Stimulated activated CD8-positive, alpha-beta memory T cell treated with anti-CD3 and anti-CD28 coated beads, Interleukin-2, amount 100 ng/mL, for 1 hour (primary cell): Measurements from ENCODE around the gene SYNDIG1.

Experiments used
- DNase-seq, 2 donors: peaks; one replicate each; pipeline ENCODE4 v3.0.0-alpha.2; 2020; ENCODE audit warnings: low read depth in 2 of 2

Gene SYNDIG1

DNA sequence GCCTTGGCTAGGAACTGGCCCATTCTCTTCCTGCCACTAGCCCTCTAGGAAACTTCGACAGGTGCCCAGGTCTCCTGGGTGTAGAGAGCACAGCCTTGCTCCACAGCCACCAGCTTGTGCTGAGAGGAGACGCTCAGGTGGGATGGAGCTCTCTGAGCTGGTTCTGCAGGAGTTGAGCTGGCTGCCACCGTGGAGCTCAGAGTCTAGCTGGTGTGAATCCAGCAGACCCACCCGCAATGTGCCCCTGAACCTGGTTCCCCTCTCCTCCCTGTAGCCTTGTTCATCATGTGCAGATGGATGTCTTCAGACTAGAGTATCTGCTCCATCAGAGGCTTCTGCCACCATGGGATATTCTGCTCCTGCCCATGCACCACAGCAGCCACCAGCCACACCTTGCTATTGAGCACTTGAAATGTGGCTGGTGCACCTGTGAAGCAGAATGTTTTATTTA is 222.5 kb downstream of the SYNDIG1 start:
- DNase-seq: no peak

DNA sequence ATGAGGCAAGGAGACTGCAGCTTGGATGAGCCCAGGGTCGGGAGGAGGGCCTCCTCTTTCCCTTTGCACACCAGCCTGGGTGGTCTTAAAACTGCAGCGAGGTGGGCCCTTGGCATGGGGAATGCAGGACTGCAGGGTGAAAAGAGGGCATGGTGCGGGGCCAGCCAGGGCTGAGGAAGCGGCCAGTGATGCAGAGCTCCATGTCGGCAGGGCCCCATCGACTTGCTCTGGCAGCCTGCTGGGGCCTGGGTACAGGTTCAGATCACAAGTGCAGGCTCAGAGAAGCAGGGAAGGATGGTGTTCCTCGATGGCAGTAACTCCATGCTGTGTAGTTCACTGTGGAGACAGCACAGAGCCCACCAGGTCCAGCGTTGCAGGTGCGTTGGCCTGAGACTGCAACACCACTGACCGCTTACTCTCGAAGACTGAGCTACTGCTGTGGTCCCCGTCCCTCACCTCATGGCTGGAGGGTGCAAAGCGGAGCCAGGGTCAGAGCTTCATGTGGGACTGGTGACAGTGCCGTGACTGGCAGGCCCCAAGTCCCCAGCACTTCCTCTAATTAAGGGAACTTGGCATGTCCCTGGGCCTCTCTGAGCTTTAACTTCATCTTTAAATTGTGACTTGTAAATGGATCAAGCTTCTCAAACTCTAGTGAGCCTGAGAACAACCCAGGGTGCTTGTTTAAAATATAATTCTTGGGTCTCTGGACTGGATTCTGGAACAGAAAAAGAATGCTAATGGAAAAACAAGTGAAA is 223.2 kb downstream of the SYNDIG1 start:
- DNase-seq: no peak

DNA sequence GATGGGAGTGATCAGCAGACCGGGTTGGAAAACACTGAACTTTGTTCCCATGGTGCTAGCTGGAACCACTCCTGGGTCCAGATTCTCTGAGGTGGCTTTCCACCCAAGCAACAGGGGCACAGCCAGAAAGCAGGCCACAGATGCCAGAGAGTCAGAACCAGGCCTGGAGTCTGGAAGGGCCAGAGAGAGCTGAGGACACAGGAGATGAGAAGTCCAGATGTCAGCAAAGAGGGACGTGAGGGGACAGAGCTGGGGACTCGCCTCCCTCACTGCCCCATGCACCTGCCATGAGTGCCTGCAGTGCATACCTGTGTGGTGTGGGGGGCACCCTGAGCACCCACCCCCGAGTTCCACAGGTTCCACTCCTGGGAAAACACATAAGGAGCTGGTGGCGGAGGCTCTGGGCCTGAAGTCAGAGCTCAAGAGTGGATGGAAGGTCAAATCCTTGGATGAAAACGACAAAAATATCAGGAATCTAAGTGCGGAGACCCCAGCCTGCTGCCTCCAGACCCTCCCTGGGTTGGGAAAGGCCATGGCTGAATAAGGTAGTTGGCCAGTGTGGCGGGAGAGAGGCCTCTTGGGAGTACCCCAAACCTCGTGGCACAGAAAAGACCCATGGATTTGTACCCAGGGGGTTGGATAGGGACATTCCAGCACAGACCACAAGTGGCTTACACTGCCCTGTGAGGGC is 224.2 kb downstream of the SYNDIG1 start:
- DNase-seq: no peak

DNA sequence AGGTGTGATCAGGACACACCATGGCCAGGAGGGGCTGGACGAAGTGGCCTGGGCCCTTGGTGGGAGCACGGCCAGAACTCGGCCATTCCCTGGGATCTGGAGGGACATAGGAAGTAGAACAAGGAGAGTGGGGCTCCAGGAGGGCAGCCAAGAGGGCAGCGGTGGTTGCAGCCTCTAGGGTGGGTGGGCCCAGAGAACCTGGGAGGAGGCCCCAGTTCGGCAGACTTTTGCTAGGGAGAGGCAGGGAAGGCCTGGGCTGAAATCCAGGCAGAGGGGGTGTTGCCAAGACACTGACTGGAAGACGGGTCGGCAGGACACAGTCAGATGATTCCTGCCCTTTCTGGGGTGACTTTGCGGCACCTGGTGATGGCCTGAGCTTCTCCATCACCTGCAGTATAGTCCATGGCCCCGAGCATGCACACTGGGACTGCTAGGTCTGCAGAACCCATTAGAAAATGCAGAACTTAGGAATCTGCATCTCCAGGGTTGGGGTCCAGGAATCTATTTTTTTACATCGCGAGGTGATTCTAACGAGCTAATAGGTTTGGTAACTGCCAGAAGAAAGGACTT is 224.8 kb downstream of the SYNDIG1 start:
- no peak for DNase-seq

DNA sequence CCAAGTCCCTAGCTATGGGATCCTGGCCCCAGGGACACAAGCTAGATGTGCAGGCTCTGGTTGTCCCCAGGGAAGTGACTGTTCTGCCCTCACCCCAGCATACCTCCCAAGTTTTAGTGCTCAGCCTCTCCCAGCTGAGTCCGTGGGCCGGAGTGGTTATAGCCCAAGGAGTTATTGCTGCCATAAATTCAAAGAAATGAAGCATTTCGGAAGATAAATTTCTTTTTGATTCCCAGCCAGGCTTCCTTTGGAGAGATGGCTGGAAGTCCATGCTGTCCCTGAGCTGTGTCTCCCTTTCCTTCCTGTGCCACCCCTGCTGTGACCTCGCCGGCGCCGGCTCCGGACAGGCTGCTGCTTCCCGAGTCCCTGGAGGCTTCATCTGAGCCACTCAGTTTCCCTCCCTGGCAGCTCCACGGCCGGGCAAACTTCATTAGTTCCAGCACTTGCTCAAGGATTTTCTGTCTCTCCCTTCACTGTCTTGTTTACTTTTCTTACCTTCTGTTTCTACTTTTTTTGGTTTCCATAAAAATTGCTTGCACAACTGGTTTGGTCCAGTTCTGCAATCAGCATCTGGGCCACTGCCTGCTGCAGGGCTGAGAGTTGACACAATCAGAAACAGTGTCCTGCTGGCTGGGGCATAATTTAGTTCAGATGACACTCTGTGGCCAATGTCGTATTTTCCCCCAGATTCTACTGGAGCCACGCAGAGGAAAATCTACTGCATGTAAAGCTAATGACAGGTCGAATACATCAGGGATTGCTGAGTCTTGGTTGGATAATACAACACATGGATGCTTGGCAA is 225.5 kb downstream of the SYNDIG1 start:
- no peak for DNase-seq

DNA sequence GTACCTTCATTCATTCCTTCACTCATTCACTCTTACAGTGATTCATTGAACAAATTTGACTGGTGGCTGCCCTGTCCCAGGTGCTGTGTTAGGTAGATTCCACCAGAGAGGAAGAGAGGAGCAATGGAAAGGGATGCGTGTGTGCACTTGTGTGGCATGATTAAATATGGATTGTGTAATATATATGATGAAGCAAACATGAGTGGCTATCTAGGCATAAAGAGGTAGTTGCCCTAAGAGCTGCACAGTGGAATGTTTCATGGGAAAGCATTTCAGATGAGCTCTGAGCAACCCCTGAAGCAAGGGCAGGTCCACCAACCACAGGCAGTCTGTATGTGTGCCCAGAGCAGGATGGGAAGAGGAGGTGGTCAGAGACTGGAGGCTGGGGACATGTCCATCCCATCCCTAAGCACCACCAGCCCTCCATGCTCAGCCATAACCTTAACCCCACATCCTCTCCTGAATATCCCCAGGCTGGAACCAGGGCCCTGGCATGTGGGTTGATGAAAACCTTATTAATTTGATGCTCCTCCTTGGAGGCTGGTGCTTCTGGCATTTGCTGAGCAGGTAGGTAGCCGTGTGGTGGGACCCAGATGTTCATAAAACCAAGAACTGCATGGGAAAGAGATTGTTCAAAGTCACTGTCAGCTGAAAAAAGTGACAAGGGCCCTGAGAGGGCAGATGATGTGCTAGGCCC is 226.2 kb downstream of the SYNDIG1 start:
- no peak for DNase-seq

DNA sequence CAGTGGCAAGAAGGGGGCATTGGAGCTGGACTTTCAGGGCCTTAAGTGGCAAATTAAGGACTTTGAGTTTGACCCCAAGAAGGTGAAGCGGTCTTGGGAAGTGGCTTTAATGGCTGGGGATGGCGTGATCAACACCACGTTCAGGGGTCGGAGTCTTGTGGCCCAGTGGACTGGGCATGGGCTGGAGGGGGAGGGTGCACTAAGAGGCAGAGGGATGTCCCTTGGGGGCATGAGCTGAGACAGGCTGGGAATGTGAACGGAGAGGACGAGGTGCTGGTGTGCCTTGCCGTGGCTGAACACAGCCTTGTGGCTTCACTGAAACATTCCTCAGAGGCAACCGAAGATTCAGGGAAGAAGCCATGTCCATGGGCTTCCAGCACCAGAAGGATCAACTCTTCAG is 227.0 kb downstream of the SYNDIG1 start:
- no peak for DNase-seq

DNA sequence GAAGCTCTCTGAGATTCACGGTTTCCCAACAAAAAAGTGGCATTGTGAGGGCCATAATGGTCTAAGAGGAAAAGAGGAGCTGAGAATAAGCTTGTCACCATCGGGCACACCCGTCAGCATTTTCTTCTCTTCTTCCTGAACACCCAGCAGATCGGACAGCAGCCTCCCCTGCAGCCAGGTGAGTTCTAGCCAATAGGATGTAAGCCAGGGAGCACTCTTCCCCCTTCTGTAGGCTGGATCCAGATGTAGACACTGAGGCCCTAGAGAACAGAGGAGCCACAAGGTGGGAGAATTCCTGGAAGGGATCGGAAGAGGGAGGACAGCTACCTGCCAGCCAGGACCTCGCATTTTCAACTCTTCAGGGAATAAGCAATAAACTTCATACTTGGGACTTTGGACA is 228.0 kb downstream of the SYNDIG1 start:
- DNase-seq: no peak

DNA sequence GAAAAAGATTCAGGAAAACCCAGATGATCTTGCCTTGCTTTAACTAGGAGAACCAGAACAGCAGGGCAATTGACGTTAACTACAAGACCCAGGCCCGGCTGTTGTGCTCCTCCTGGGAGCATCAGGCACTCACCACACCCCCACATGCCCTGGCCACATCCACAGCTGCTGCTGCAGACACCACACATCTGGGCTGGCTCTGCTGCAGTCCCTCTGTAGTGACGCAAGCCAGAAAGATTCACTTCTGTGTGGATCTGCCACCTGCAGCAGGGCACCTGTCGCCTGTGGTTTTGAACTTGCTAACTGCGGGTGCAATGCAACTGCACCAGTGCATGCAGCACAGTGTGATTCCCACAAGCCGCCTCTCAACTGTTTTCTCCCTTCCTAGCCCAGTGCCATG is 228.8 kb downstream of the SYNDIG1 start:
- DNase-seq: no peak

DNA sequence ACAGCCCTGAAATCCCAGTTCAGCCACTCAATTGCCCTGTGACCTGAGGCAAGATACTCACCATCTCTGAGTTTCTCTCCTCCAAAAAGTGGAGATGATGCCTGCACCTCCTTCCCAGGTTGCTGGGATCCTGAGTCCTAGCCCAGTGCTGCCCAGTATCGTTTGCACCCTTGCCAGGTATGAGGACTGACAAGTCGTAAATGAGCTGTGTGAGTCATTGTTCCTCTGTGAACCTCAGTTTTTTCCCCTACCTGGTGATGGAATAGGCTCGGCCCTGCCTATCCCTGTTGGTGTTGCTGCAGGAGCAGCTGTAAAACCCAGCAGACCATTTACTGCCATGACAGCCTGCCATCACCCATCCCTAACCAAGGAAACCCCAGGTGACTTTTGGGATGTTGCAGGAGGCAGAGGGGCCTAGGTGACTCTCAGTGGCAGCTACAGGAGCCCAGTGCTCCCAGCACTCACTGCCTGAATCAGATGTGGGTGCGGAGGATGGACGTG is 229.3 kb downstream of the SYNDIG1 start:
- no peak for DNase-seq

DNA sequence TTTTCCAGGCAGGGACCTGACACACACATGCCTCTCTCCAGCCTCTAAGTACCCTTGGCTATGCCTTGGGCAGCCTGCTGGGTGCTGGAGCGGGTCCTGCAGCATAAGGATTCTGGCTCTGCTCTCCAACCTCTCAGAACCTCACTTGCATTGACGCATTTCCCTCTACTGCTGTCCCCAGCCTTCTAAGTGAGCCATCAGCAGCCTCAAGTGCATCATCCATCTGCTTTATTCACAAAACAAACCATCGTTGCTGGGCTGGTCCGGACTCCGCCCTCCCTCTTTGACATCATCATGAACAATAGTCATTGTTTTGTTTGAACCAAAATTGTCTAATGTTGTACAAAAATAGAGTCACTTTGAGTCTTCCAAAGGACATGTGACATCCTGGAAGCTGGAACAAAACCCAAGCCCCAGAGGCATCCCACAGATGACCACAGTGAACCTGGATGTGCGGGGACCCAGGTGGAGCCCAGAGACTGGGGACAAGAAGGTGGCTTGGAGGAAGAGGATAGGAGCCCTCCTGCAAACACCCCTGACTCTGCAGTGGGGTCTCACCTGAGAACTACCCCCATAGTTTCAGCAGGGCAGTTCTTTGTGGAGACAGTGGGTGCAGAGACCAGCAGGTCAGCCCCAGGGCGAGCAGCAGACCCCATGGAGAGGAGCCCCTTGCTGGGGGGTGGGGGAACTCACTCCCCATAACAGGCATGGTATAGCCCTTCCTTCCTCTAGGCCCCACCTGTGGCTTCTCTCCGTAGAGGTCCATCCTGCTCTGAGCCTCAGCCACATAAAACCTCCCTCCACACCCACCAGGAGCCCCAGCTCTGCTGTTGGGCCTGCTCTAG is 230.1 kb downstream of the SYNDIG1 start:
- no peak for DNase-seq

DNA sequence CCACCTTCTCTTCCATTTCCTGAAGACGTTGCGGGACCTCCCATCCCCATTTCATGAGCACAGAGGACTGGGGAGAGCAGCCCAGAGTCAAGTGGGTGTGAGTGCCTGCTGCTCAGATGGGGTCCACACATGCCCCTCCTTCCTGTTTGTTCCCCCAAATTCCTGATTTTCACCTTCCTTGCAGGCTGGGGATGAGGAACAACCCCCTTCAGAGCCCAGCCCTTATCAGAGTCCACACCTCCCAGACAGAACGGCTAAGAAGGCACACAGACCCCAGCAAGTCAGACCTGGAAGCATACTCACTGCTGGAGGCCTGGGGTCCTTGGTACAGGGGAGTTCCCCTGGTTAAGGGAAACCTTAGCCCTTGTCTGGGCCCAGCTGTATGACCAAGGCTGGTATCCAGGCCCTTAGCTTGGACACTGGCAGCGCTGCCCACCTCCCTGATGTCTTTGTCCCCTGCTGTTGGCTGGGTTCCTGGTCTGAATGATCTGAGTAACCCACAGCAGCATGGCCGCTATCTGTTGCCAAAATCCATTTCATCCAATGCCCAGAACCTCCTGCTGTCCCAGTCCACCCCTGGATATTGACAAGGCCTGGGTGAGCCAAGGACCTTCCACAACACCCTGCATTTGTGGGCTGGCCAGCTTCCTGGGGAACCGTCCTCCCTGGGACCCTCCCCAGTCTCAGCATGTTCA is 230.9 kb downstream of the SYNDIG1 start:
- DNase-seq: no peak

DNA sequence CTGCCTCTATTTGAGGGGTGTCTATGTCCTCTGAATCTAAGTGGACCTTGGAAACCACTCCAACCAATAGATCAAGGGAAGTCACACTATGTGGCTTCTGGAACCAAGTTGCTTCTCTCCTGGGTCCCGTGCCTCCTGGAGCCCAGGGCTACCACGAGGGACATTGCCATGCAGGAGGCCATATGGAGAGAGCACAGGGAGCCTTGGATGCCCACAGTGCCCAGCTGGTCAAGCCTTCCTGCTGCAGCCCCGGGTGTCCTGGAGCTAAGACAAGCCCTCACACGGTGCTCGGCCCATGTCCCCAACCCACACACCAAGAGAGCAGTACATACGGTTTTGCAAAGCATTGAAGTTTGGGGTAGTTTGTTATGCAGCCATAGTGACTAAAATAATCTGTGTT is 231.6 kb downstream of the SYNDIG1 start:
- DNase-seq: no peak

DNA sequence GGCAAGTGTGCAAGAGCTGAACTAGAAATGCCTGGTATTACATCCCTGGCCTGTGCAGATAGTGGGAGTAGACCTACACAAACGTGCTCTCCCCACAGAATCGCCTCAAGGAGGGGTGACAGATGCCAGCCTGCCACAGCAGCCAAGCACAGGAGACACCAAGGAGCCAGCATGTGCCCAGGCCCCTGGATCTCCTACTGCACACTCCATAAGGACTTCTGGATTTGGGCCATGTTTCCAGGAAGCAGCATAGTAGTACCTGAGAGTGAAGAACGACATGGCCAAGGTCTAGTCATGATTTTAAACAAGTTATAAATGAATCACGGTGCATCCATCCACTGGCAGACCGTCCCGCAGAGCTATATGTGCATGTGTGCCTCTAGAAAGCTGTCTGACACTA is 232.2 kb downstream of the SYNDIG1 start:
- no peak for DNase-seq

DNA sequence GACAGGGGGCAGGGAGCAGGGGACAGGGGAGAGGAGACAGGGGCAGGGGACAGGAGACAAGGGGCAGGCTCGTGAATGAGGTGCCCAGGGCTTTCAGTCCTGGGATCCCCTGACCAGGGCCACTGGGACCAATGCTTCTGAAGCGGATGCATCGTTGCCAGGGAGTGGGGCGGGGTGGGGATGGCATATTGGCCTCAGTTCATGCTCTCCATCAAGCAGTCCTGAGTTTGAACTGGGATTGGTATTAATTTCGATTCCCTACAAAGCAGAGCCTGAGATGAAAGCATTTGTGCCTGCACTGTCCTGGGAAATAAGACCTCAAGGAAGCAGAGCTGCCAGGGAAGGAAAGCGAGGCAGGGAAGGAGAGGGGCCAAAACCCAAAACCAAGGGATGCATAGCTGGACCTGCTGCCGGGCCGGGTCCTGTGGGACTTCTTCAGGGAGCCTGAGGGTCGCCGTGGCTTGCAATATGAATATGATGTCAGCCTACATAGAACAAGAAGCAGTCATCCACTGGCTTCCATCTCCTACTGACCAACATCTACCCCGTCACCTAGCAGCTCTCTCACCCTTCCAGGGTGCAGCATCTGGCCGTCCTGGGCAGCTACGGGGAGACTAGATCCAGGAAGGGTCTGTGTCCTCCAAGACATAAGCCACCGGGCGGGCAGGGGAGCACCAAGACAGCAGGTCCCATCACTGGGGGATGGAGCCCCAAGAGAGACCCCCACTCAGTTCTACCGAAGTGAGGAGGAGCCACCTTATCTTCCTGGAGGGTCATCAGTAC is 233.3 kb downstream of the SYNDIG1 start:
- no peak for DNase-seq

DNA sequence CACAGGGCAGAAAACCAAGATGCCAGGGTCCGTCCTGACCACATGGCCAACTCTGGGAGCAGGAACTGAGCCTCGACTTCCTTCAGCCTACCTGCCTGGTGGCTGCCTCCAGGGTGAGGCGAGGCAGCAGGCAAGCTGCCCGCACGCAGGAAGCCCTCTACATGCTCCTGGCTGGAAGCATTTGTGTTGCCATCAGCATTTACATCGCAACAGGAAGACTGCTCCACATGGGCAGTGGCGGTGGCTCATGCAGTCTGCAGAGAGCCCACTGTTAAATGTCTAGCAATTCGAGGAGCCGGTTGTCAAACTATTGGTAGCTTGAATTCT is 233.8 kb downstream of the SYNDIG1 start:
- no peak for DNase-seq

DNA sequence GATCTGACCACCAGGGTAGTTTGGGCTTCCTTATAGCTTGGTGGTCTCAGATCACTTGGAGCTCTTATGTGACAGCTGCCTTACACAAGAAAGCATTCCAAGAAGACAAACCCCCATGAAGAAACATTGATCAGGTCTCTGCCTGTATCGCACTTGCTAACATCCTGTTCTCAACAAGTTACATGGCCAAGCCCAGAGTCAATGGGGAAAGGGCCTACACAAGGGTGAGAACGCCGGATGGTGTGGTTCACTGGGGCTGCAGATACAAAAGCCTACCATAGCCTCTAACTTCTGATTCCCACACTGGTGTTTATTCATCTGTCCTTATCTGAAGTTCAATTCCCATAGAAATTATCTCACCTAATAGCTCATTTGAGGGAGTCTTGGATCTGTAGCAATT is 235.5 kb downstream of the SYNDIG1 start:
- DNase-seq: no peak

DNA sequence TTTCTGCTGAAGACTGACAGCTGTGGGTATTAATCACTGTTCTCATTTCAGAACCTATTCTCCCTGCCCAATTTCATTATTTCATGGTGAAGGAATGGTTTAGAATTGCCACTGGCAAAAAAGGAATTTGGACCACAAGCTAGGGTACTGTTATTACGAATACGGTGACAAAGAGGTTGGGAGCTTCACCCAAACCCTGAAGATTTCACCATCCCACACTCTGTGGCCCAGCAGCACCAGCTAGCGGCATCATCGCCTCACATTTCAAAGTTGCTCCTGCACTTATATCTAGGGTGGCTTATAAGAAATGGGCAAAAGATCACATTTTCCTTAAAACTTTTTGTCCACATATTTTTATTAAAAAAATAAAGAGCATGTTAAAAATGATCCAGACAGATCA is 236.1 kb downstream of the SYNDIG1 start:
- no peak for DNase-seq
